Stomach (tissue), 9 donors: Measurements from ENCODE around the gene KCNQ1. TPM values are rescaled to one million over a fixed set of nuclear protein-coding genes. Genes with fewer than 3 reads are reported as not detected.
A peak's percentile ranks its signal among the peaks of the same experiment; 100 is the strongest.

Experiments
- DNase-seq, 2 donors: peaks; one replicate each; pipeline versions ENCODE4 v3.0.0 to v3.0.0-alpha.2; 2013 to 2019
- H3K27ac ChIP-seq, 5 donors: fragments of 200-600 bp in 4 of 5; sonication (generic) in 4 of 5; one replicate each; pipeline ENCODE4 v1.5.1; 2013 to 2019; ENCODE audit warnings: mild to moderate bottlenecking in 1 of 5, moderate library complexity in 1 of 5
- H3K27me3 ChIP-seq, 3 donors: fragments of 200-600 bp; sonication (generic); one replicate each; pipeline ENCODE4 v1.5.1; 2017 to 2019; ENCODE audit warnings: mixed run types in 1 of 3
- H3K36me3 ChIP-seq, 4 donors: fragments of 200-600 bp; sonication (generic); 1 replicate in 3 of 4; 2 replicates in 1 of 4; pipeline ENCODE4 v1.5.1; 2016 to 2019
- H3K4me1 ChIP-seq, 4 donors: fragments of 200-600 bp; sonication (generic); one replicate each; pipeline ENCODE4 v1.5.1; 2016 to 2019
- H3K4me3 ChIP-seq, 4 donors: fragments of 200-600 bp; sonication (generic) in 3 of 4; one replicate each; pipeline ENCODE4 v1.5.1; 2016 to 2019; ENCODE audit warnings: mild to moderate bottlenecking in 1 of 4
- H3K9me3 ChIP-seq, 4 donors: fragments of 200-600 bp; sonication (generic); one replicate each; pipeline ENCODE4 v1.5.1; 2016 to 2019
- EP300 ChIP-seq: sonication (generic); formaldehyde crosslinking; IDR thresholded peaks from one replicate; pipeline ENCODE4 v1.6.1; 2017; ENCODE audit warnings: antibody characterized with exemption
- POLR2A ChIP-seq, 4 donors: fragments of 450-650 bp; IDR thresholded peaks; one replicate each; pipeline ENCODE4 v1.6.1; 2016; ENCODE audit warnings: antibody characterized with exemption in 4 of 4, control low read depth in 2 of 4, mild to moderate bottlenecking in 1 of 4, moderate library complexity in 1 of 4
- POLR2AphosphoS5 ChIP-seq, 3 donors: sonication (generic); formaldehyde crosslinking; IDR thresholded peaks; one replicate each; pipeline ENCODE4 v1.6.1; 2016; ENCODE audit warnings: antibody characterized with exemption in 3 of 3
- WGBS, 5 donors: extraction: QIAGEN DNeasy Blood & Tissue Kit in 3 of 5; methylation state at CpG; one replicate each; pipeline versions ENCODE4 v1.1.5 to v1.1.7; 2013 to 2018; 5-methylcytosine and 5-hydroxymethylcytosine counted together
- intact Hi-C: fragments of 100-400 bp; cut with DNase I; formaldehyde crosslinking; loops from one replicate; pipeline ENCODE4 v1.15.1; 2023; ENCODE audit warnings: low total_unique reads
- polyA plus RNA-seq, 3 donors: library from polyadenylated mRNA; stranded (reverse); fragments of 200-250 nt; gene quantifications; one replicate each; pipeline ENCODE4 v1.2.3, GENCODE V29; 2013
- total RNA-seq, 5 donors: library from RNA; depleted of rRNA; stranded (reverse); fragments of >200 nt; gene quantifications; one replicate each; pipeline versions ENCODE4 v1.1.0 to v1.2.3, GENCODE V29; 2014 to 2016
- TF ChIP-seq, protein P1 (sequence below), 7 experiments: fragments of 450-650 bp in 4 of 7; fragments of 200-600 bp in 3 of 7; sonication (generic) in 3 of 7; IDR thresholded peaks; one replicate each; pipeline ENCODE4 v1.5.1; 2016 to 2019; ENCODE audit warnings: antibody characterized with exemption in 7 of 7, control low read depth in 2 of 7, mild to moderate bottlenecking in 1 of 7
- donor health status: healthy with polysubstance abuse.
- donor health status: Bipolar disorder and iron deficiency.
- donor health status: healthy.

The KCNQ1 gene
- total and polyA plus RNA-seq, 8 donors, result 12.1 to 155 (median 49.0) TPM

DNA sequence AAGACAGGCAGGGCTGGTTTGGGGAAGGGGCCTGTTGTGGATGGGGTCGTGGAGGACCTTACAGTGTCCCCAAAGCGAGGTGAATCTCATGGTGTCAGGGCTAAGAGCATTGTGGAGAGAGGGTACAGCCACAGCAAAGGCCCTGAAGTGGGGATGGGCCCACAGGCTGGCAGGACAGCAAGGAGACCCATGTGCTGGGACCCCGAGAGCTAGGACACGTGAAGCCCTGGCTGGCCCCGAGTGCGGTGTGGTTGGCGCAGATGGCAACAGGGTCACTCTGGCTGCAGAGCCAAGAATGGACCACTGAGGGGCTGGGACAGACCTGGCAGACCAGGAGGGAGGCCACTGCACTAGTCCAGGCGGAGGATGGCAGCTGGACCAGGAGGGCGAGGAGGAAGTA lies 285.0 kb downstream of the KCNQ1 start:
- Histone ChIP-seq H3K4me3 (no peak overlapping the region), H3K36me3 (no peaks in the 10 kb centered on the region), H3K27ac (no peak overlapping the region), H3K9me3 (no peaks in the 10 kb centered on the region), H3K27me3 (no peaks in the 10 kb centered on the region), H3K4me1 (no peaks in the 10 kb centered on the region)
- DNase-seq, result no peak
- intact Hi-C loops, result no loop called here
- no peak for TF ChIP-seq POLR2AphosphoS5 (IDR thresholded peaks at IDR 0.05)
- TF ChIP-seq, protein P1, sequence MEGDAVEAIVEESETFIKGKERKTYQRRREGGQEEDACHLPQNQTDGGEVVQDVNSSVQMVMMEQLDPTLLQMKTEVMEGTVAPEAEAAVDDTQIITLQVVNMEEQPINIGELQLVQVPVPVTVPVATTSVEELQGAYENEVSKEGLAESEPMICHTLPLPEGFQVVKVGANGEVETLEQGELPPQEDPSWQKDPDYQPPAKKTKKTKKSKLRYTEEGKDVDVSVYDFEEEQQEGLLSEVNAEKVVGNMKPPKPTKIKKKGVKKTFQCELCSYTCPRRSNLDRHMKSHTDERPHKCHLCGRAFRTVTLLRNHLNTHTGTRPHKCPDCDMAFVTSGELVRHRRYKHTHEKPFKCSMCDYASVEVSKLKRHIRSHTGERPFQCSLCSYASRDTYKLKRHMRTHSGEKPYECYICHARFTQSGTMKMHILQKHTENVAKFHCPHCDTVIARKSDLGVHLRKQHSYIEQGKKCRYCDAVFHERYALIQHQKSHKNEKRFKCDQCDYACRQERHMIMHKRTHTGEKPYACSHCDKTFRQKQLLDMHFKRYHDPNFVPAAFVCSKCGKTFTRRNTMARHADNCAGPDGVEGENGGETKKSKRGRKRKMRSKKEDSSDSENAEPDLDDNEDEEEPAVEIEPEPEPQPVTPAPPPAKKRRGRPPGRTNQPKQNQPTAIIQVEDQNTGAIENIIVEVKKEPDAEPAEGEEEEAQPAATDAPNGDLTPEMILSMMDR (IDR thresholded peaks at IDR 0.05), result no peak
- TF ChIP-seq POLR2A (IDR thresholded peaks at IDR 0.05), result no peak
- no peak for TF ChIP-seq EP300
- 89 to 98% (median 96%) methylated on average over 9 of the region's 9 CpGs for WGBS, 5 donors

DNA sequence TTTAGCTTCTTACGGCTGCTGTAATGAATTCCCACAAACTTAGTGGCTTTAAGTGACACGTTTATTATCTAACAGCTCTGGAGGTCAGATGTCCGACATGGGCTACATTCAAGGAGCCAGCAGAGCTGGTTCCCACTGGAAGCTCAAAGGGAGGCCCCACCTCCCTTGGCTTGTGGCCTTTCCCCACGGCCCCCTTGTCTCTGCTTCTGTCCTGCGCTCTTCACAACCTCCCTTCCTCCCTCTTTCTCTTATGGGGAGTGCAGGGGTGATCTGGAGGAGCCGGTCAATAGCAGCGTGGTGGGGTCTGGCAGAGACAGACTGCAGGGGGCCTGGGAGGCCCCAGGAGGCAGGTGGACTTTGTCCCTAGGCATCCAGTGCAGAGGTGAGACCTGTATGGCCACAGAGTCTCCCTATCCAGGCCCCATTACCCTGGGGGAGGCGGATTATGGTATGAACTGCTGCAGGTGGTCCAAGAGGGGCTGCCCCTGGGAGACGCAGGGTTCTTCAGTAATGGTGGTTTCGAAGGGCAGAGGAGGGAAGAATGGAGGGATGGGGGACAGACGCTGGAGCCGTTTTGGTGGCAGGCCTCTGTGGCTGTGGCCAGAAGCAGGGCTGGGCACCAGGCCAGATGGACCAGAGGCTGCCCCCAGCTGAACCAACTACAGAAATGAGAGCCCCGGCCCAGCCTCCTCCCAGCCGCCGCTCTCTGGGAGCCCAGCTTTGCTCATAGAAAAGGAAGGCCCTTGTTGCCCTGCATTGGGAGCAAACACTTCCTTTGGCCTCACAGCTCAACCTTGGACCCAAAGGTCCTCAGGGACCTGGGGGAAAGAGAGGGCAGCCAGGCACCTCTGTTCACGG lies 285.7 kb downstream of the KCNQ1 start:
- Histone ChIP-seq H3K9me3 (no peaks in the 10 kb centered on the region), H3K4me1 (no peaks in the 10 kb centered on the region), H3K36me3 (no peaks in the 10 kb centered on the region), H3K27me3 (no peaks in the 10 kb centered on the region), H3K27ac (no peak overlapping the region), H3K4me3 (no peak overlapping the region)
- WGBS, 5 donors, result 77 to 88% (median 86%) methylated on average over 13 to 16 of the region's 16 CpGs
- TF ChIP-seq, protein P1 (IDR thresholded peaks at IDR 0.05), result no peak
- TF ChIP-seq POLR2A (IDR thresholded peaks at IDR 0.05) (no peak), POLR2AphosphoS5 (IDR thresholded peaks at IDR 0.05) (no peak), EP300 (no peak)
- DNase-seq, result peak in 1 of 2 donors; percentile 51
- intact Hi-C loops, result no loop called here

DNA sequence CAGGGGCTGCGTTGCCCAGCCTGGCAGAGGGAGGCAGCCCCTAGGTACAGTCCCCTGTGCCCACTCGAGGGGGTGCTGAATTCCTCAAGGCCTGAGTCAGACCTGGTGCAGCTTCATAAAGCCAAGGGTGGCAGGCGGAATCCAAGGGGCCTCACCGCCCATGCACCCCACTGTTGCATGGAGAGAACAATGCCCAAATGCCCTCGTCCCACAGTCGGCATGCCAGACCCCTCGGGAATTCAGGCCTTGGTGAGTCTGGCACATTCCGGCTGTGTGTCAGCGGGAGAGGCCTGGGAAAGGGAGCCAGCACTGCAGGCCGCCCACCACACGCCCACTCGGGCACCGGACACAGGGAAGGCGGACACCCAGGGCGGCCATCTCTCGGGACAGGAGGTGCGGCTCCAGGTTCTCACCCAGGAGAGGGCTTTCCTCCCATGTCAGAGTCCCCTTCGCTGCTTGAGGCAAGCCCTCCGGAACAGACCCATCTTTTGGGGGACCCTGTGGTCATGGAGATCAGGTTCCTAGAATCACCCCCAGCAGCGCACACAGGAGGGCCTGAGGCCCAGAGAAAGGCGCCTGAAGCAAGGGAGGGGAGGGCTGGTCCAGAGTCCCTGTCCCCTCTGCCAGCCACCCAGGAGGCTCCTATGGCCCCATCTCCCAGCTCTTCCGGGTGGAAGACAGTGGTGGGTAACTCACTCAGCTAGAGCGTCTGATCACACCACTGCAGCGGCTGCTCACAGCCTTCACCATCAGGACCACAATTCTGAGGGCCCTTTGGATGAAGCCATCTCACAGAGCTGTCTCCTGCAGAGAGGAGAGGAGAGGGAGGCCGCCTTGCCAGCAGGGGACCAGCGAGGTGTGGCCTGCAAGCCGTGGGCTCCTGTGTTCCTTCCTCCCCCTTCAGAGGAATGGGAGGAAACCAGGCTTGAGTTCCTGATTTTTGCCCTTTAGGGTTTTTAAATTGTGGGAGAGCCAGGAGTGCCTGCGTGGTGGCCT lies 286.6 kb downstream of the KCNQ1 start:
- no peak for DNase-seq
- Histone ChIP-seq H3K9me3 (no peaks in the 10 kb centered on the region), H3K36me3 (no peaks in the 10 kb centered on the region), H3K27me3 (no peaks in the 10 kb centered on the region), H3K4me1 (no peaks in the 10 kb centered on the region), H3K27ac (no peak overlapping the region), H3K4me3 (no peak overlapping the region)
- intact Hi-C loops, result no loop called here
- 85 to 92% (median 91%) methylated on average over 19 to 28 of the region's 28 CpGs for WGBS, 5 donors
- no peak for TF ChIP-seq EP300
- TF ChIP-seq POLR2A (IDR thresholded peaks at IDR 0.05), result no peak
- TF ChIP-seq POLR2AphosphoS5 (IDR thresholded peaks at IDR 0.05), result no peak
- TF ChIP-seq, protein P1 (IDR thresholded peaks at IDR 0.05), result no peak

GRCh38 chr11:2732261-2732939 lies 287.6 kb downstream of the KCNQ1 start:
- WGBS, 5 donors, result 85 to 99% (median 91%) methylated on average over 10 to 32 of the region's 32 CpGs
- intact Hi-C loops, result no loop called here
- Histone ChIP-seq H3K36me3 (no peaks in the 10 kb centered on the region), H3K4me1 (peaks cover 0 to 2% (median under 1%) of the 10 kb centered on the region in 4 donors), H3K4me3 (no peak overlapping the region), H3K27me3 (no peaks in the 10 kb centered on the region), H3K9me3 (no peaks in the 10 kb centered on the region), H3K27ac (no peak overlapping the region)
- peak in 1 of 2 donors; percentile 56 for DNase-seq
- TF ChIP-seq POLR2A (IDR thresholded peaks at IDR 0.05) (no peak), POLR2AphosphoS5 (IDR thresholded peaks at IDR 0.05) (no peak), EP300 (no peak)
- TF ChIP-seq, protein P1 (IDR thresholded peaks at IDR 0.05), result no peak
